ENCODE results near the gene NRXN3. TPM values are rescaled to one million over a fixed set of nuclear protein-coding genes. Genes with fewer than 3 reads are reported as not detected.

NRXN3 gene
- polyA plus RNA-seq, 1 experiment = 1.1 TPM

DNA sequence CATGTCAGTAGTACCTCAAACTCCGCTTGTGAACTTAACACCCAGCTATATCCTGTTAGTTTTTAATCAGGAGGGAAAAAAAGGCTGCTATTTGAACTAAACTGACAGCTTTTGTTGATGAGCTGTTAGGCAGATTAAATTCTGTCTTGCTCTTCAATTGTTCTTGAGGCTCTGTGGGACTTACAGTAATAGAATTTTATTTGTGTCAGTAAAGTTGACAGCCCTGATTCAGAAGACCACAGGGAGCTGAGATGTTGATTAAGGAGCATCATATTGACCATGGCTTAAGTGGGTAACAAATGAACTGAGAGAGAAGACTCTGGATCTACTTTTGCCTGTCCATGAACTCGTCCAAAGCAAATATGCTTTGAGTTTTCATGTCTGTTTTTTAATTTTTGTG lies 1418.2 kb downstream of the NRXN3 start:
- DNase-seq (ENCODE audit: low read depth, low spot score) = no peak
- Histone ChIP-seq H3K4me3 (ENCODE audit: low read depth, low read length) (no peak overlapping the region), H3K27me3 (ENCODE audit: control insufficient read depth, insufficient read depth, low read length) (no peaks in the 10 kb centered on the region), H3K27ac (ENCODE audit: low read depth, low read length) (no peak overlapping the region), H3K9me3 (ENCODE audit: control insufficient read depth, insufficient read depth, low read length) (peaks cover 2% of the 10 kb centered on the region; the same call in 1 of the 2 replicates)
- TF ChIP-seq, protein P1, sequence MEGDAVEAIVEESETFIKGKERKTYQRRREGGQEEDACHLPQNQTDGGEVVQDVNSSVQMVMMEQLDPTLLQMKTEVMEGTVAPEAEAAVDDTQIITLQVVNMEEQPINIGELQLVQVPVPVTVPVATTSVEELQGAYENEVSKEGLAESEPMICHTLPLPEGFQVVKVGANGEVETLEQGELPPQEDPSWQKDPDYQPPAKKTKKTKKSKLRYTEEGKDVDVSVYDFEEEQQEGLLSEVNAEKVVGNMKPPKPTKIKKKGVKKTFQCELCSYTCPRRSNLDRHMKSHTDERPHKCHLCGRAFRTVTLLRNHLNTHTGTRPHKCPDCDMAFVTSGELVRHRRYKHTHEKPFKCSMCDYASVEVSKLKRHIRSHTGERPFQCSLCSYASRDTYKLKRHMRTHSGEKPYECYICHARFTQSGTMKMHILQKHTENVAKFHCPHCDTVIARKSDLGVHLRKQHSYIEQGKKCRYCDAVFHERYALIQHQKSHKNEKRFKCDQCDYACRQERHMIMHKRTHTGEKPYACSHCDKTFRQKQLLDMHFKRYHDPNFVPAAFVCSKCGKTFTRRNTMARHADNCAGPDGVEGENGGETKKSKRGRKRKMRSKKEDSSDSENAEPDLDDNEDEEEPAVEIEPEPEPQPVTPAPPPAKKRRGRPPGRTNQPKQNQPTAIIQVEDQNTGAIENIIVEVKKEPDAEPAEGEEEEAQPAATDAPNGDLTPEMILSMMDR (IDR thresholded peaks at IDR 0.05; ENCODE audit: low read depth, low read length) = no peak
- CTCF ChIA-PET = no interaction called here
- POLR2A ChIA-PET = no interaction called here

DNA sequence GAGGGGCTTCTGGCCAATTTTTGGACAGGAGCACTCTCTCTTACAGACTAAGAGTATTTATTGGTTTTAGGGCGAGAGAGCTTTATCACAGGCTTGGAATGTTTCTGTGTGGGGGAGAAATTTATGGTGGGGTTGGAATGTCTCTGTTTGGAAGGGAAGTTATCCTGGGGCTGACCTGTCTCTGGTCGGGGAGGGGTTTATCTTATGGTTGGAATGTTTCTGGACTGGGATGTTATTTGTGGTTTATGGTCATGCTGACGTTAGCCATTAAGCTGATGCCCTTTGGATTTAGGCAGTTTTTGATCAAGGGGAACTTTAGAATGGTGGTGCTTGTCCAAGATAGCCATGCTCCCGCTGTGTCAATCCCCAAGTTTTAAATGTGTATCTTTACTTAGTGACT lies 1426.4 kb downstream of the NRXN3 start:
- TF ChIP-seq, protein P1 (IDR thresholded peaks at IDR 0.05; ENCODE audit: low read depth, low read length) = no peak
- ChIA-PET POLR2A (no interaction called here), CTCF (interaction anchor here (0.6 to 1.0 kb wide), 3 partner anchors 14 to 605 kb away, joined by 3 to 4 read pairs (median 4); no protein-coding TSS in a partner anchor)
- H3K27ac ChIP-seq (ENCODE audit: low read depth, low read length) = no peak overlapping the region
- no peaks in the 10 kb centered on the region for H3K27me3 ChIP-seq (ENCODE audit: control insufficient read depth, insufficient read depth, low read length)
- H3K9me3 ChIP-seq (ENCODE audit: control insufficient read depth, insufficient read depth, low read length) = no peaks in the 10 kb centered on the region; the same call in 1 of the 2 replicates
- H3K4me3 ChIP-seq (ENCODE audit: low read depth, low read length) = no peak overlapping the region
- peak; percentile 57 for DNase-seq (ENCODE audit: low read depth, low spot score)

DNA sequence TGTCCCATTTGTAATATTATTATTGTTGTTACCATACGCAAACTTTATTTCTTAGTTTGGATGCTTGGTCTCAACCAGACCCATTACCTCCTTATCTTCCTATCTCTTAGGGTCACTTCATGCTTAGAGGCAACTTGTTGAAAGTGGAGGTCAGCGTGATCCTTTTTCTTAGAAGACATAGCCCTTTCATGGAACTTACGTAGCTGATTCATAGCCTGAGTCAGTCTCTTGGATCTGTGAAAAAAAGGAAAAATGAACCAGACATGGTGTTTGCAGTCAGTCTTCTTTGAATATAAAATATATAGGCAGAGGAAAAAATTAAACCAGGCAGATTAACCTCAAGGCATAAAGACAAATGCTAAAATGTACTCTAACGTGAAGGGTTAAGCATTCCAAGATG lies 1427.4 kb downstream of the NRXN3 start:
- H3K27me3 ChIP-seq (ENCODE audit: control insufficient read depth, insufficient read depth, low read length) = no peaks in the 10 kb centered on the region
- POLR2A ChIA-PET = no interaction called here
- H3K27ac ChIP-seq (ENCODE audit: low read depth, low read length) = no peak overlapping the region
- TF ChIP-seq, protein P1 (IDR thresholded peaks at IDR 0.05; ENCODE audit: low read depth, low read length) = no peak
- CTCF ChIA-PET = no interaction called here
- no peak for DNase-seq (ENCODE audit: low read depth, low spot score)
- H3K4me3 ChIP-seq (ENCODE audit: low read depth, low read length) = no peak overlapping the region
- H3K9me3 ChIP-seq (ENCODE audit: control insufficient read depth, insufficient read depth, low read length) = no peaks in the 10 kb centered on the region; the same call in 1 of the 2 replicates

DNA sequence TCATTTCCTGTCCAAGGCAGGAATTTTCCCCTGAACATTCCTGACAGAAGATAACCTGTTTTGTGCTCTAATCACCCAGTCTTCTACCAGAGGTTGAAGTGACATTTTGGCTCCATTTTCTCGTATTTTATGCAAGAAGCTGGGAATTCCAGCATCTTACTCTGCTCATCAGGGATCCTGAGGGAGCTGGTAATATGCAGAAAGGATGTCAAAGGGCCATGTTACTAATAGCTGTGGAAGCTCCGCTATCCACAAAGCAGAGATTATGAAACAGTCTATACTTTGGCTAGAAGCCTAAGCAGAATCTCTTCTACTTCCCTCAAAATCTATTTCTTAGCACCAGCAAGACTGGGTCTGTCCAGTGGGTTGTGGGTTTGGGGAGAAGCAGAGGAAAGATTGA lies 1428.2 kb downstream of the NRXN3 start:
- POLR2A ChIA-PET = interaction anchor here (1.5 kb wide), 1 partner anchor 14 kb away, joined by 6 read pairs; no protein-coding TSS in a partner anchor
- Histone ChIP-seq H3K27me3 (ENCODE audit: control insufficient read depth, insufficient read depth, low read length) (no peaks in the 10 kb centered on the region), H3K9me3 (ENCODE audit: control insufficient read depth, insufficient read depth, low read length) (no peaks in the 10 kb centered on the region; the same call in 1 of the 2 replicates), H3K4me3 (ENCODE audit: low read depth, low read length) (no peak overlapping the region), H3K27ac (ENCODE audit: low read depth, low read length) (no peak overlapping the region)
- TF ChIP-seq, protein P1 (IDR thresholded peaks at IDR 0.05; ENCODE audit: low read depth, low read length) = no peak
- peak; percentile 34 for DNase-seq (ENCODE audit: low read depth, low spot score)
- CTCF ChIA-PET = interaction anchor here (1.0 kb wide), 1 partner anchor 14 kb away, joined by 3 read pairs; no protein-coding TSS in a partner anchor

DNA sequence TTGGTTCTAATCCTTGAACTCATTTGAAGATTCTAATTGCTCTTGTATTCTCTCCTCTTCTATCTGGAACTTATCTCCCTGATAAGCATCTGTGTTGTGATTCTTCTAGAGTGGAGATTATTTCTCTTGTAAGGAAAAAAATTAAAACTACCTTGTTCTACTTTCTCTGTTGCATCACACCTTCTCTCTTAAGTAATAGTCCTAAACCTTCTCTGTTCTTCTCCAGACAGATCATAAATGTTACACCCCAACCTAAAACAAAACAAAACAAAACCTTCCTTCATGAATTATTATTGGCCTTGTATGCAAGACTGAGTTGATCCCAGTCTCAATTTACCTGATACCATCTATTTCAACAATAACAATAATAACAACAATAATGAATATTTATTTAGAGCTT lies 1429.1 kb downstream of the NRXN3 start:
- no peaks in the 10 kb centered on the region for H3K27me3 ChIP-seq (ENCODE audit: control insufficient read depth, insufficient read depth, low read length)
- no peak overlapping the region for H3K4me3 ChIP-seq (ENCODE audit: low read depth, low read length)
- DNase-seq (ENCODE audit: low read depth, low spot score) = no peak
- H3K27ac ChIP-seq (ENCODE audit: low read depth, low read length) = no peak overlapping the region
- CTCF ChIA-PET = interaction anchor here (1.0 kb wide), 1 partner anchor 14 kb away, joined by 3 read pairs; no protein-coding TSS in a partner anchor
- POLR2A ChIA-PET = interaction anchor here (1.5 kb wide), 1 partner anchor 15 kb away, joined by 6 read pairs; no protein-coding TSS in a partner anchor
- H3K9me3 ChIP-seq (ENCODE audit: control insufficient read depth, insufficient read depth, low read length) = no peaks in the 10 kb centered on the region
- TF ChIP-seq, protein P1 (IDR thresholded peaks at IDR 0.05; ENCODE audit: low read depth, low read length) = no peak

Data from AG04450 (cell line).